CD4-positive, alpha-beta memory T cell (primary cell): ENCODE data around the gene CYP4F11. TPM values are rescaled to one million over a fixed set of nuclear protein-coding genes. Genes with fewer than 3 reads are reported as not detected.

ENCODE experiments used
- CTCF ChIA-PET: fragments of 350-600 bp; sonication (Branson Sonifier 250); formaldehyde crosslinking; loops from one replicate; lab custom pipeline; 2021; ENCODE audit warnings: inconsistent platforms; ENCODE audit not compliant: partially characterized antibody; lab: Charles Lee
- POLR2A ChIA-PET: fragments of 350-600 bp; sonication (Branson Sonifier 250); formaldehyde crosslinking; loops from one replicate; lab custom pipeline; 2021; ENCODE audit not compliant: partially characterized antibody; lab: Charles Lee
- DNase-seq, 5 donors: peaks; one replicate each; pipeline versions ENCODE4 v3.0.0 to v3.0.0-alpha.2; 2020 to 2022; ENCODE audit warnings: mixed read lengths in 1 of 5
- H3K27ac ChIP-seq: one replicate; pipeline ENCODE4 v1.7.0; 2013; ENCODE audit warnings: low read depth, low read length
- H3K27me3 ChIP-seq: 2 replicates; pipeline ENCODE4 v1.7.0; 2013; ENCODE audit warnings: mild to moderate bottlenecking, low read length, moderate library complexity; ENCODE audit not compliant: insufficient read depth
- H3K36me3 ChIP-seq: 2 replicates; pipeline ENCODE4 v1.7.0; 2013; ENCODE audit warnings: mild to moderate bottlenecking, low read length, moderate library complexity; ENCODE audit not compliant: insufficient read depth
- H3K4me1 ChIP-seq: 2 replicates; pipeline ENCODE4 v1.7.0; 2013; ENCODE audit warnings: mild to moderate bottlenecking, low read length, moderate library complexity; ENCODE audit not compliant: insufficient read depth
- H3K4me3 ChIP-seq, 2 donors: one replicate each; pipeline ENCODE4 v1.7.0; 2013; ENCODE audit warnings: low read length in 2 of 2, mild to moderate bottlenecking in 1 of 2
- H3K9me3 ChIP-seq, 2 donors: one replicate each; pipeline ENCODE4 v1.7.0; 2013; ENCODE audit warnings: low read length in 2 of 2, control low read depth in 1 of 2; ENCODE audit not compliant: control insufficient read depth in 1 of 2
- H3K27ac Mint-ChIP-seq, 7 donors: one replicate each; pipeline ENCODE4 v1.8.0; 2020 to 2021; ENCODE audit warnings: mixed read lengths in 7 of 7, mild to moderate bottlenecking in 6 of 7, inconsistent platforms in 3 of 7, moderate library complexity in 3 of 7
- H3K27me3 Mint-ChIP-seq, 2 donors: one replicate each; pipeline ENCODE4 v1.8.0; 2020 to 2021; ENCODE audit warnings: mixed read lengths in 2 of 2
- H3K36me3 Mint-ChIP-seq, 2 donors: one replicate each; pipeline ENCODE4 v1.8.0; 2020 to 2021; ENCODE audit warnings: mixed read lengths in 2 of 2, inconsistent platforms in 1 of 2, mild to moderate bottlenecking in 1 of 2
- H3K4me1 Mint-ChIP-seq, 4 donors: one replicate each; pipeline ENCODE4 v1.8.0; 2020 to 2021; ENCODE audit warnings: mixed read lengths in 4 of 4, mild to moderate bottlenecking in 1 of 4
- H3K4me3 Mint-ChIP-seq, 8 donors: one replicate each; pipeline ENCODE4 v1.8.0; 2020 to 2021; ENCODE audit warnings: mixed read lengths in 8 of 8, mild to moderate bottlenecking in 7 of 8, moderate library complexity in 6 of 8, inconsistent platforms in 3 of 8
- H3K9me3 Mint-ChIP-seq, 8 donors: one replicate each; pipeline ENCODE4 v1.8.0; 2020 to 2021; ENCODE audit warnings: mixed read lengths in 8 of 8, mild to moderate bottlenecking in 5 of 8, inconsistent platforms in 3 of 8, moderate library complexity in 1 of 8
- intact Hi-C: fragments of 100-400 bp; cut with micrococcal nuclease; formaldehyde crosslinking; loops from one replicate; pipeline ENCODE4 v1.15.1; 2023
- polyA plus RNA-seq, 2 donors: library from polyadenylated mRNA; unstranded; fragments of 300-500 nt; fragmentation: Illumina TruSeq; gene quantifications; one replicate each; pipeline ENCODE4 v1.2.3, GENCODE V29; 2021
- total RNA-seq, 2 experiments: library from RNA; stranded (reverse); gene quantifications; one replicate each; pipeline ENCODE4 v1.2.3, GENCODE V29; 2021

CYP4F11 gene
- total and polyA plus RNA-seq, 4 experiments from 2014 or later = not detected

- H3K27me3 ChIP-seq = no peaks in the 10 kb centered on the region
- H3K4me1 ChIP-seq = peaks cover 7% of the 10 kb centered on the region
- H3K36me3 Mint-ChIP-seq = no peaks in the 10 kb centered on the region
- H3K9me3 ChIP-seq = no peaks in the 10 kb centered on the region
- peaks cover 4 to 19% (median 6%) of the 10 kb centered on the region in 4 donors for H3K4me1 Mint-ChIP-seq
- H3K9me3 Mint-ChIP-seq = peaks cover 0 to 3% (median 0%) of the 10 kb centered on the region in 8 donors
- H3K27me3 Mint-ChIP-seq = peaks cover 4 to 18% of the 10 kb centered on the region in 2 donors
- intact Hi-C loops = loop anchor here (1.0 to 2.0 kb wide), 5 partner anchors 32 to 313 kb away; no protein-coding TSS in a partner anchor
- no peak overlapping the region for H3K4me3 Mint-ChIP-seq
- peak in 4 of 5 donors; percentile 26 to 49 (median 36) for DNase-seq
- ChIA-PET POLR2A (interaction anchor here (1.2 kb wide), 1 partner anchor 33 kb away, joined by 5 read pairs; no protein-coding TSS in a partner anchor), CTCF (interaction anchor here (0.8 to 2.8 kb wide), 12 partner anchors 9 to 242 kb away, joined by 3 to 33 read pairs (median 4); no protein-coding TSS in a partner anchor)
- peak overlapping the region in 3 of 7 donors; percentile 17 to 77 (median 60) for H3K27ac Mint-ChIP-seq
- no peak overlapping the region for H3K27ac ChIP-seq
- no peaks in the 10 kb centered on the region for H3K36me3 ChIP-seq
- H3K4me3 ChIP-seq = no peak overlapping the region
Measured at GRCh38 chr19:15869109-15869555, 65.2 kb downstream of the CYP4F11 start.

GRCh38 chr19:15866636-15867035 lies 67.7 kb downstream of the CYP4F11 start:
- H3K27me3 ChIP-seq = no peaks in the 10 kb centered on the region
- H3K4me1 Mint-ChIP-seq = peaks cover 4 to 17% (median 6%) of the 10 kb centered on the region in 4 donors
- ChIA-PET CTCF (interaction anchor here (0.8 to 1.3 kb wide), 2 partner anchors 54 to 56 kb away, joined by 3 to 4 read pairs; no protein-coding TSS in a partner anchor), POLR2A (no interaction called here)
- H3K4me3 Mint-ChIP-seq = no peak overlapping the region
- H3K9me3 ChIP-seq = no peaks in the 10 kb centered on the region
- no peak overlapping the region for H3K27ac ChIP-seq
- peaks cover 7% of the 10 kb centered on the region for H3K4me1 ChIP-seq
- H3K9me3 Mint-ChIP-seq = no peaks in the 10 kb centered on the region
- no peak for DNase-seq
- H3K27ac Mint-ChIP-seq = peak overlapping the region in 1 of 7 donors; percentile 44
- peaks cover 1 to 10% of the 10 kb centered on the region in 2 donors for H3K27me3 Mint-ChIP-seq
- intact Hi-C loops = no loop called here
- H3K36me3 Mint-ChIP-seq = no peaks in the 10 kb centered on the region
- no peak overlapping the region for H3K4me3 ChIP-seq
- H3K36me3 ChIP-seq = no peaks in the 10 kb centered on the region

- Histone ChIP-seq H3K4me3 (no peak overlapping the region), H3K27ac (no peak overlapping the region), H3K36me3 (no peaks in the 10 kb centered on the region), H3K4me1 (no peaks in the 10 kb centered on the region), H3K9me3 (no peaks in the 10 kb centered on the region), H3K27me3 (no peaks in the 10 kb centered on the region)
- Mint-ChIP-seq H3K9me3 (no peaks in the 10 kb centered on the region), H3K36me3 (no peaks in the 10 kb centered on the region), H3K27ac (peak overlapping the region in 2 of 7 donors; percentile 43 to 62), H3K27me3 (peaks cover 4 to 12% of the 10 kb centered on the region in 2 donors), H3K4me3 (no peak overlapping the region), H3K4me1 (peaks cover 4 to 8% (median 6%) of the 10 kb centered on the region in 4 donors)
- DNase-seq = no peak
- POLR2A ChIA-PET = interaction anchor here (0.8 to 0.9 kb wide), 2 partner anchors 21 to 49 kb away, joined by 3 read pairs; no protein-coding TSS in a partner anchor
- CTCF ChIA-PET = interaction anchor here (1.1 kb wide), 1 partner anchor 53 kb away, joined by 3 read pairs; no protein-coding TSS in a partner anchor
- intact Hi-C loops = no loop called here
Measured at GRCh38 chr19:15864824-15865223, 69.5 kb downstream of the CYP4F11 start.

- H3K36me3 ChIP-seq = no peaks in the 10 kb centered on the region
- no peak overlapping the region for H3K4me3 ChIP-seq
- Mint-ChIP-seq H3K4me1 (peaks cover 0 to 2% (median 0%) of the 10 kb centered on the region in 4 donors), H3K4me3 (no peak overlapping the region), H3K27me3 (peaks cover 4% of the 10 kb centered on the region in 2 donors), H3K36me3 (no peaks in the 10 kb centered on the region), H3K9me3 (no peaks in the 10 kb centered on the region), H3K27ac (no peak overlapping the region)
- H3K27me3 ChIP-seq = no peaks in the 10 kb centered on the region
- ChIA-PET CTCF (no interaction called here), POLR2A (no interaction called here)
- H3K4me1 ChIP-seq = no peaks in the 10 kb centered on the region
- intact Hi-C loops = no loop called here
- no peak overlapping the region for H3K27ac ChIP-seq
- no peaks in the 10 kb centered on the region for H3K9me3 ChIP-seq
- DNase-seq = no peak
Measured at GRCh38 chr19:15863272-15863671, 71.1 kb downstream of the CYP4F11 start.

GRCh38 chr19:15862444-15862843 lies 71.9 kb downstream of the CYP4F11 start:
- H3K9me3 Mint-ChIP-seq = no peaks in the 10 kb centered on the region
- no peaks in the 10 kb centered on the region for H3K4me1 ChIP-seq
- no peaks in the 10 kb centered on the region for H3K36me3 Mint-ChIP-seq
- no peak overlapping the region for H3K4me3 ChIP-seq
- peaks cover 4% of the 10 kb centered on the region in 2 donors for H3K27me3 Mint-ChIP-seq
- H3K9me3 ChIP-seq = no peaks in the 10 kb centered on the region
- no peak overlapping the region for H3K27ac Mint-ChIP-seq
- H3K4me3 Mint-ChIP-seq = no peak overlapping the region
- DNase-seq = no peak
- intact Hi-C loops = no loop called here
- no peaks in the 10 kb centered on the region for H3K4me1 Mint-ChIP-seq
- ChIA-PET POLR2A (no interaction called here), CTCF (no interaction called here)
- no peak overlapping the region for H3K27ac ChIP-seq
- H3K27me3 ChIP-seq = no peaks in the 10 kb centered on the region
- H3K36me3 ChIP-seq = no peaks in the 10 kb centered on the region

Other genes starting within 250 kb of the CYP4F11 start
- not detected for gene OR10H2, start 206.5 kb downstream of the CYP4F11 start, total RNA-seq
- not detected for gene OR10H2, start 206.5 kb downstream of the CYP4F11 start, polyA plus RNA-seq
- gene OR10H3, start 196.5 kb downstream of the CYP4F11 start, total RNA-seq = not detected
- gene OR10H3, start 196.5 kb downstream of the CYP4F11 start, polyA plus RNA-seq = not detected
- gene OR10H5, start 146.9 kb downstream of the CYP4F11 start, total RNA-seq = not detected
- gene OR10H5, start 146.9 kb downstream of the CYP4F11 start, polyA plus RNA-seq = not detected
- not detected for gene OR10H1, start 118.9 kb downstream of the CYP4F11 start, total RNA-seq
- gene OR10H1, start 118.9 kb downstream of the CYP4F11 start, polyA plus RNA-seq = not detected
- not detected for gene CYP4F2, start 36.5 kb downstream of the CYP4F11 start, total RNA-seq
- not detected for gene CYP4F2, start 36.5 kb downstream of the CYP4F11 start, polyA plus RNA-seq
- not detected for gene OR10H4, start 14.5 kb upstream of the CYP4F11 start, total RNA-seq
- gene OR10H4, start 14.5 kb upstream of the CYP4F11 start, polyA plus RNA-seq = not detected
- gene TPM4, start 142.0 kb upstream of the CYP4F11 start, total RNA-seq = 10 to 100 TPM; 94.7 to 96.8 TPM
- 100 to 1,000 TPM in 1 of 2 donors, 10 to 100 TPM in 1; 76.7 to 134 TPM for gene TPM4, start 142.0 kb upstream of the CYP4F11 start, polyA plus RNA-seq
- 10 to 100 TPM; 85.5 to 86.9 TPM for gene RAB8A, start 177.4 kb upstream of the CYP4F11 start, total RNA-seq
- 10 to 100 TPM; 83.9 to 96.8 TPM for gene RAB8A, start 177.4 kb upstream of the CYP4F11 start, polyA plus RNA-seq
- gene HSH2D, start 209.2 kb upstream of the CYP4F11 start, total RNA-seq = 10 to 100 TPM; 17.8 to 18.8 TPM
- 10 to 100 TPM in 1 of 2 donors, 1 to 10 TPM in 1; 5.5 to 12.6 TPM for gene HSH2D, start 209.2 kb upstream of the CYP4F11 start, polyA plus RNA-seq
- gene CIB3, start 239.0 kb upstream of the CYP4F11 start, total RNA-seq = not detected
- gene CIB3, start 239.0 kb upstream of the CYP4F11 start, polyA plus RNA-seq = not detected